Measurements from ENCODE around the gene PRTN3.

GRCh38 chr19:855566-856120 lies 14.8 kb downstream of the PRTN3 start:
- no peak for TF ChIP-seq CTCF (IDR thresholded peaks at IDR 0.05)
- no peak for TF ChIP-seq POLR2A (IDR thresholded peaks at IDR 0.05)
